ENCODE results near the gene IGFBP3.

DNA sequence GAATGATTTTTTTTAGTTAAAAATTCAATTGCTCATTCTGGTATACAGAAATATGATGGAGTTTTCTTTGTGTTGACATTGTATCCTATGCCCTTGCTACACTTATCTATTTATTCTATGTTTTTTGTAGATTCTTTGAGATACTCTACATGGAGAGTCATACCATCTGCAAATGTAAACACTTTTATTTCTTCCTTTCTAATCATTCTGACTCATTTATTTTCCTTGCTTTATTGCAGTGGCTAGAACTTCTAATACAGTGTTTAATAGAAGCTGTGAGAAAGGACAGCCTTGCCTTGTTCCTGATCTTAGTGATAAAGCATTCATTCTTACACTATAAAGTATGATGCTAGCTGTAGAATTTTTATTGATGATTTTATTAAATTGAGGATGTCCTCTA lies 9.9 kb upstream of the IGFBP3 start:
- TF ChIP-seq, protein P1, sequence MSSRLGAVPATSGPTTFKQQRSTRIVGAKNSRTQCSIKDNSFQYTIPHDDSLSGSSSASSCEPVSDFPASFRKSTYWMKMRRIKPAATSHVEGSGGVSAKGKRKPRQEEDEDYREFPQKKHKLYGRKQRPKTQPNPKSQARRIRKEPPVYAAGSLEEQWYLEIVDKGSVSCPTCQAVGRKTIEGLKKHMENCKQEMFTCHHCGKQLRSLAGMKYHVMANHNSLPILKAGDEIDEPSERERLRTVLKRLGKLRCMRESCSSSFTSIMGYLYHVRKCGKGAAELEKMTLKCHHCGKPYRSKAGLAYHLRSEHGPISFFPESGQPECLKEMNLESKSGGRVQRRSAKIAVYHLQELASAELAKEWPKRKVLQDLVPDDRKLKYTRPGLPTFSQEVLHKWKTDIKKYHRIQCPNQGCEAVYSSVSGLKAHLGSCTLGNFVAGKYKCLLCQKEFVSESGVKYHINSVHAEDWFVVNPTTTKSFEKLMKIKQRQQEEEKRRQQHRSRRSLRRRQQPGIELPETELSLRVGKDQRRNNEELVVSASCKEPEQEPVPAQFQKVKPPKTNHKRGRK (CRISPR knock-in tag; IDR thresholded peaks at IDR 0.05; ENCODE audit: borderline replicate concordance) = no peak
- TF ChIP-seq, protein P2, sequence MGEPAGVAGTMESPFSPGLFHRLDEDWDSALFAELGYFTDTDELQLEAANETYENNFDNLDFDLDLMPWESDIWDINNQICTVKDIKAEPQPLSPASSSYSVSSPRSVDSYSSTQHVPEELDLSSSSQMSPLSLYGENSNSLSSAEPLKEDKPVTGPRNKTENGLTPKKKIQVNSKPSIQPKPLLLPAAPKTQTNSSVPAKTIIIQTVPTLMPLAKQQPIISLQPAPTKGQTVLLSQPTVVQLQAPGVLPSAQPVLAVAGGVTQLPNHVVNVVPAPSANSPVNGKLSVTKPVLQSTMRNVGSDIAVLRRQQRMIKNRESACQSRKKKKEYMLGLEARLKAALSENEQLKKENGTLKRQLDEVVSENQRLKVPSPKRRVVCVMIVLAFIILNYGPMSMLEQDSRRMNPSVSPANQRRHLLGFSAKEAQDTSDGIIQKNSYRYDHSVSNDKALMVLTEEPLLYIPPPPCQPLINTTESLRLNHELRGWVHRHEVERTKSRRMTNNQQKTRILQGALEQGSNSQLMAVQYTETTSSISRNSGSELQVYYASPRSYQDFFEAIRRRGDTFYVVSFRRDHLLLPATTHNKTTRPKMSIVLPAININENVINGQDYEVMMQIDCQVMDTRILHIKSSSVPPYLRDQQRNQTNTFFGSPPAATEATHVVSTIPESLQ (CRISPR knock-in tag; IDR thresholded peaks at IDR 0.05) = no peak
- TF ChIP-seq JUN (CRISPR knock-in tag; IDR thresholded peaks at IDR 0.05) (no peak), ZNF317 (CRISPR knock-in tag; IDR thresholded peaks at IDR 0.05; ENCODE audit: borderline replicate concordance, low read depth) (no peak), JAZF1 (CRISPR knock-in tag; IDR thresholded peaks at IDR 0.05) (no peak), TP53 (CRISPR knock-in tag; IDR thresholded peaks at IDR 0.05) (no peak), CREB1 (CRISPR knock-in tag; IDR thresholded peaks at IDR 0.05) (no peak), ZNF423 (CRISPR knock-in tag; IDR thresholded peaks at IDR 0.05) (no peak)
- TF ChIP-seq, protein P3, sequence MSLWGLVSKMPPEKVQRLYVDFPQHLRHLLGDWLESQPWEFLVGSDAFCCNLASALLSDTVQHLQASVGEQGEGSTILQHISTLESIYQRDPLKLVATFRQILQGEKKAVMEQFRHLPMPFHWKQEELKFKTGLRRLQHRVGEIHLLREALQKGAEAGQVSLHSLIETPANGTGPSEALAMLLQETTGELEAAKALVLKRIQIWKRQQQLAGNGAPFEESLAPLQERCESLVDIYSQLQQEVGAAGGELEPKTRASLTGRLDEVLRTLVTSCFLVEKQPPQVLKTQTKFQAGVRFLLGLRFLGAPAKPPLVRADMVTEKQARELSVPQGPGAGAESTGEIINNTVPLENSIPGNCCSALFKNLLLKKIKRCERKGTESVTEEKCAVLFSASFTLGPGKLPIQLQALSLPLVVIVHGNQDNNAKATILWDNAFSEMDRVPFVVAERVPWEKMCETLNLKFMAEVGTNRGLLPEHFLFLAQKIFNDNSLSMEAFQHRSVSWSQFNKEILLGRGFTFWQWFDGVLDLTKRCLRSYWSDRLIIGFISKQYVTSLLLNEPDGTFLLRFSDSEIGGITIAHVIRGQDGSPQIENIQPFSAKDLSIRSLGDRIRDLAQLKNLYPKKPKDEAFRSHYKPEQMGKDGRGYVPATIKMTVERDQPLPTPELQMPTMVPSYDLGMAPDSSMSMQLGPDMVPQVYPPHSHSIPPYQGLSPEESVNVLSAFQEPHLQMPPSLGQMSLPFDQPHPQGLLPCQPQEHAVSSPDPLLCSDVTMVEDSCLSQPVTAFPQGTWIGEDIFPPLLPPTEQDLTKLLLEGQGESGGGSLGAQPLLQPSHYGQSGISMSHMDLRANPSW (CRISPR knock-in tag; conservative IDR thresholded peaks at IDR 0.05; ENCODE audit: low read depth) = no peak
- TF ChIP-seq, protein P4, sequence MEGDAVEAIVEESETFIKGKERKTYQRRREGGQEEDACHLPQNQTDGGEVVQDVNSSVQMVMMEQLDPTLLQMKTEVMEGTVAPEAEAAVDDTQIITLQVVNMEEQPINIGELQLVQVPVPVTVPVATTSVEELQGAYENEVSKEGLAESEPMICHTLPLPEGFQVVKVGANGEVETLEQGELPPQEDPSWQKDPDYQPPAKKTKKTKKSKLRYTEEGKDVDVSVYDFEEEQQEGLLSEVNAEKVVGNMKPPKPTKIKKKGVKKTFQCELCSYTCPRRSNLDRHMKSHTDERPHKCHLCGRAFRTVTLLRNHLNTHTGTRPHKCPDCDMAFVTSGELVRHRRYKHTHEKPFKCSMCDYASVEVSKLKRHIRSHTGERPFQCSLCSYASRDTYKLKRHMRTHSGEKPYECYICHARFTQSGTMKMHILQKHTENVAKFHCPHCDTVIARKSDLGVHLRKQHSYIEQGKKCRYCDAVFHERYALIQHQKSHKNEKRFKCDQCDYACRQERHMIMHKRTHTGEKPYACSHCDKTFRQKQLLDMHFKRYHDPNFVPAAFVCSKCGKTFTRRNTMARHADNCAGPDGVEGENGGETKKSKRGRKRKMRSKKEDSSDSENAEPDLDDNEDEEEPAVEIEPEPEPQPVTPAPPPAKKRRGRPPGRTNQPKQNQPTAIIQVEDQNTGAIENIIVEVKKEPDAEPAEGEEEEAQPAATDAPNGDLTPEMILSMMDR (IDR thresholded peaks at IDR 0.05) = no peak
- TF ChIP-seq, protein P5, sequence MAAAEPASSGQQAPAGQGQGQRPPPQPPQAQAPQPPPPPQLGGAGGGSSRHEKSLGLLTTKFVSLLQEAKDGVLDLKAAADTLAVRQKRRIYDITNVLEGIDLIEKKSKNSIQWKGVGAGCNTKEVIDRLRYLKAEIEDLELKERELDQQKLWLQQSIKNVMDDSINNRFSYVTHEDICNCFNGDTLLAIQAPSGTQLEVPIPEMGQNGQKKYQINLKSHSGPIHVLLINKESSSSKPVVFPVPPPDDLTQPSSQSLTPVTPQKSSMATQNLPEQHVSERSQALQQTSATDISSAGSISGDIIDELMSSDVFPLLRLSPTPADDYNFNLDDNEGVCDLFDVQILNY (CRISPR knock-in tag; IDR thresholded peaks at IDR 0.05) = no peak
